ENCODE measurements around the gene SFXN3. TPM values are rescaled to one million over a fixed set of nuclear protein-coding genes. Genes with fewer than 3 reads are reported as not detected.

SFXN3 gene
- total RNA-seq, 1 experiment from 2014 or later, result 16.9 TPM

DNA sequence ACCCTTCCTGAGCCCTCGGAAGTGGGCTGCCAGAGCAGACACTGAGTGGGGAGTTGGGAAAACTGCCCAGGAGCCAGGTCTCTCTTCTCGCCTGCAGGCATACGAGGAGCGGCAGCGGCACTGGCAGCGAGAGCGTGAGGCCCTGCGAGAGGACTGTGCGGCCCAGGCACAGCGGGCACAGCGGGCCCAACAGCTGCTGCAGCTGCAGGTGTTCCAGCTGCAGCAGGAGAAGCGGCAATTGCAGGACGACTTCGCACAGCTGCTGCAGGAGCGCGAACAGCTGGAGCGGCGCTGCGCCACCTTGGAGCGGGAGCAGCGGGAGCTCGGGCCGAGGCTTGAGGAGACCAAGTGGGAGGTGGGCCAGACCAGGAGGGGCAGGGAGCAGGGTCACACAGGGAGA is 25.7 kb upstream of the SFXN3 start:
- POLR2A ChIA-PET (ENCODE audit: low non-redundant PET), result no interaction called here
- DNase-seq (ENCODE audit: low spot score), result no peak
- TF ChIP-seq, protein P1, sequence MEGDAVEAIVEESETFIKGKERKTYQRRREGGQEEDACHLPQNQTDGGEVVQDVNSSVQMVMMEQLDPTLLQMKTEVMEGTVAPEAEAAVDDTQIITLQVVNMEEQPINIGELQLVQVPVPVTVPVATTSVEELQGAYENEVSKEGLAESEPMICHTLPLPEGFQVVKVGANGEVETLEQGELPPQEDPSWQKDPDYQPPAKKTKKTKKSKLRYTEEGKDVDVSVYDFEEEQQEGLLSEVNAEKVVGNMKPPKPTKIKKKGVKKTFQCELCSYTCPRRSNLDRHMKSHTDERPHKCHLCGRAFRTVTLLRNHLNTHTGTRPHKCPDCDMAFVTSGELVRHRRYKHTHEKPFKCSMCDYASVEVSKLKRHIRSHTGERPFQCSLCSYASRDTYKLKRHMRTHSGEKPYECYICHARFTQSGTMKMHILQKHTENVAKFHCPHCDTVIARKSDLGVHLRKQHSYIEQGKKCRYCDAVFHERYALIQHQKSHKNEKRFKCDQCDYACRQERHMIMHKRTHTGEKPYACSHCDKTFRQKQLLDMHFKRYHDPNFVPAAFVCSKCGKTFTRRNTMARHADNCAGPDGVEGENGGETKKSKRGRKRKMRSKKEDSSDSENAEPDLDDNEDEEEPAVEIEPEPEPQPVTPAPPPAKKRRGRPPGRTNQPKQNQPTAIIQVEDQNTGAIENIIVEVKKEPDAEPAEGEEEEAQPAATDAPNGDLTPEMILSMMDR (conservative IDR thresholded peaks at IDR 0.05; ENCODE audit: low read depth, low read length), result no peak
- TF ChIP-seq EZH2 (IDR thresholded peaks at IDR 0.05; ENCODE audit: borderline replicate concordance, low read depth, low read length, poor library complexity, severe bottlenecking), result no peak
- no peak overlapping the region for H3K4me3 ChIP-seq (ENCODE audit: low read depth, low read length, poor library complexity, severe bottlenecking)
- CTCF ChIA-PET, result no interaction called here
- no peaks in the 10 kb centered on the region for H3K9me3 ChIP-seq (ENCODE audit: low read depth, low read length, poor library complexity, severe bottlenecking)
- intact Hi-C loops (cut with micrococcal nuclease; ENCODE audit: unreplicated experiment), result no loop called here
- H3K4me1 ChIP-seq (ENCODE audit: insufficient read depth, low read length, poor library complexity, severe bottlenecking), result peaks cover 19% of the 10 kb centered on the region
- H3K36me3 ChIP-seq (ENCODE audit: insufficient read depth, low read length, poor library complexity, severe bottlenecking), result peaks cover 39% of the 10 kb centered on the region
- no TSS peak for BruUV-seq (replicated peaks)
- H3K27ac ChIP-seq (ENCODE audit: low read depth, low read length, poor library complexity, severe bottlenecking), result no peak overlapping the region
- no peaks in the 10 kb centered on the region for H3K27me3 ChIP-seq (replicated peaks; ENCODE audit: insufficient read depth, low read depth, low read length, poor library complexity)

DNA sequence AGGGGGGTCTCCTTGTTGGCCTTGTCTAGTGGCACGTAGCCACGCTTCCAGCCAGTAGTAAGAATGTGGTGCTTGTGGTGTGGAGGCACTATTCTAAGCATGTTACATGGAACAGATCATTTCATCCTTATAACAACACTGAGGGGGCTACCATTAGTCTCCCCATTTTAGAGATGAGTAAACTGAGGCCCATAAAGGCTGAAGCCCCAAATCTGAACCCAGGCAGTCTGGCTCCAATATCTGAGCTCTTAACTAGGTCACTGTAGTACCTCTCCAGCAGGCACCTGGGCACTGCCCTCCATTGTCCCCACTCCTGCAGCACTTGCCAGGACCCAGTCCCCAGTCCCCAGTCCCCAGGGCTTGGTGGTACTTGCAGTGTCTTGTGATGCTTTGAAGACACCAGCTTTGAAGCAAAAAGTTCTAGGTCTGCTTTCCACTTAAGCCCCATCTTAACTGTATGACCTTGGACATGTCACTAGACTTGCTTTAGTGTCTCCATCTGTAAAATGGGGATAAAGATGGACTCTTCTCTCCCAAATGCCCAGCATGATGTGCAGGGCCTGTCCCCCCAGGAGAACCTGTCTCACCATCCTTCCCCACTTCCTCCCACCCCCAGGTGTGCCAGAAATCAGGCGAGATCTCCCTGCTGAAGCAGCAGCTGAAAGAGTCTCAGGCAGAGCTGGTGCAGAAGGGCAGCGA is 25.0 kb upstream of the SFXN3 start:
- peaks cover 16% of the 10 kb centered on the region for H3K4me1 ChIP-seq (ENCODE audit: insufficient read depth, low read length, poor library complexity, severe bottlenecking)
- no peak overlapping the region for H3K4me3 ChIP-seq (ENCODE audit: low read depth, low read length, poor library complexity, severe bottlenecking)
- ChIA-PET POLR2A (ENCODE audit: low non-redundant PET) (no interaction called here), CTCF (interaction anchor here (0.6 kb wide), 1 partner anchor 8 kb away, joined by 3 read pairs; no protein-coding TSS in a partner anchor)
- BruUV-seq (replicated peaks), result no TSS peak
- H3K36me3 ChIP-seq (ENCODE audit: insufficient read depth, low read length, poor library complexity, severe bottlenecking), result peaks cover 39% of the 10 kb centered on the region
- TF ChIP-seq, protein P1 (conservative IDR thresholded peaks at IDR 0.05; ENCODE audit: low read depth, low read length), result no peak
- no peak for TF ChIP-seq EZH2 (IDR thresholded peaks at IDR 0.05; ENCODE audit: borderline replicate concordance, low read depth, low read length, poor library complexity, severe bottlenecking)
- no peaks in the 10 kb centered on the region for H3K9me3 ChIP-seq (ENCODE audit: low read depth, low read length, poor library complexity, severe bottlenecking)
- DNase-seq (ENCODE audit: low spot score), result no peak
- no peaks in the 10 kb centered on the region for H3K27me3 ChIP-seq (replicated peaks; ENCODE audit: insufficient read depth, low read depth, low read length, poor library complexity)
- H3K27ac ChIP-seq (ENCODE audit: low read depth, low read length, poor library complexity, severe bottlenecking), result no peak overlapping the region
- intact Hi-C loops (cut with micrococcal nuclease; ENCODE audit: unreplicated experiment), result no loop called here

DNA sequence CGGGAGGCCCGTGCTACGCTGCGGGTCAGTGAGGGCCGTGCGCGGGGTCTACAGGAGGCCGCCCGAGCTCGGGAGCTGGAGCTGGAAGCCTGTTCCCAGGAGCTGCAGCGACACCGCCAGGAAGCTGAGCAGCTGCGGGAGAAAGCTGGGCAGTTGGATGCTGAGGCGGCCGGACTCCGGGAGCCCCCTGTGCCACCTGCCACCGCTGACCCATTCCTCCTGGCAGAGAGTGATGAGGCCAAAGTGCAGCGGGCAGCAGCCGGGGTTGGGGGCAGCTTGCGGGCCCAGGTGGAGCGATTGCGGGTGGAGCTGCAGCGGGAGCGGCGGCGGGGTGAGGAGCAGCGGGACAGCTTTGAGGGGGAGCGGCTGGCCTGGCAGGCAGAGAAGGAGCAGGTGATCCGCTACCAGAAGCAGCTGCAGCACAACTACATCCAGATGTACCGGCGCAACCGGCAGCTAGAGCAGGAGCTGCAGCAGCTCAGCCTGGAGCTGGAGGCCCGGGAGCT is 24.4 kb upstream of the SFXN3 start:
- no peak overlapping the region for H3K4me3 ChIP-seq (ENCODE audit: low read depth, low read length, poor library complexity, severe bottlenecking)
- BruUV-seq (replicated peaks), result no TSS peak
- no peak for TF ChIP-seq EZH2 (IDR thresholded peaks at IDR 0.05; ENCODE audit: borderline replicate concordance, low read depth, low read length, poor library complexity, severe bottlenecking)
- TF ChIP-seq, protein P1 (conservative IDR thresholded peaks at IDR 0.05; ENCODE audit: low read depth, low read length), result no peak
- DNase-seq (ENCODE audit: low spot score), result no peak
- POLR2A ChIA-PET (ENCODE audit: low non-redundant PET), result no interaction called here
- CTCF ChIA-PET, result interaction anchor here (0.7 kb wide), 1 partner anchor 12 kb away, joined by 4 read pairs; no protein-coding TSS in a partner anchor
- peak overlapping the region; percentile 72 for H3K27ac ChIP-seq (ENCODE audit: low read depth, low read length, poor library complexity, severe bottlenecking)
- H3K9me3 ChIP-seq (ENCODE audit: low read depth, low read length, poor library complexity, severe bottlenecking), result no peaks in the 10 kb centered on the region
- H3K4me1 ChIP-seq (ENCODE audit: insufficient read depth, low read length, poor library complexity, severe bottlenecking), result peaks cover 11% of the 10 kb centered on the region
- intact Hi-C loops (cut with micrococcal nuclease; ENCODE audit: unreplicated experiment), result no loop called here
- H3K36me3 ChIP-seq (ENCODE audit: insufficient read depth, low read length, poor library complexity, severe bottlenecking), result peaks cover 39% of the 10 kb centered on the region
- no peaks in the 10 kb centered on the region for H3K27me3 ChIP-seq (replicated peaks; ENCODE audit: insufficient read depth, low read depth, low read length, poor library complexity)

All from A673 (cell line).